Endothelial cell of umbilical vein (primary cell): ENCODE measurements around the gene METTL6. TPM values are rescaled to one million over a fixed set of nuclear protein-coding genes. Genes with fewer than 3 reads are reported as not detected.

Experiments
- BruUV-seq: library from RNA; stranded (reverse); fragments of 400-500 nt; replicated peaks from 2 replicates; lab custom pipeline; 2021; lab: Mats Ljungman, UMichigan
- CTCF ChIA-PET: fragments of 300-600, 350-600 bp; sonication (Branson Sonifier 250); formaldehyde crosslinking; loops from one replicate; lab custom pipeline; 2021; ENCODE audit warnings: antibody characterized with exemption, inconsistent platforms; lab: Charles Lee
- POLR2A ChIA-PET: fragments of 300-600, 350-600 bp; sonication (Branson Sonifier 250); formaldehyde crosslinking; loops from one replicate; lab custom pipeline; 2021; ENCODE audit warnings: antibody characterized with exemption, inconsistent platforms; lab: Charles Lee
- DNase-seq: peaks from one replicate; pipeline ENCODE4 v3.0.0-alpha.2; 2011; ENCODE audit warnings: low read depth, low spot score
- FAIRE-seq: peaks from 2 replicates; lab custom pipeline; 2011; peaks lifted over from hg19 to GRCh38; lab: Jason Lieb, UNC
- H2AFZ ChIP-seq: 2 replicates; pipeline ENCODE4 v1.6.0; 2012; ENCODE audit warnings: low read depth, low read length, control low read depth, inconsistent platforms
- H3K27ac ChIP-seq: 2 replicates; pipeline ENCODE4 v1.5.1; 2011; ENCODE audit warnings: low read depth, mild to moderate bottlenecking, control low read depth, low read length, moderate library complexity; ENCODE audit not compliant: insufficient read depth
- H3K27me3 ChIP-seq, 2 experiments: 2 replicates each; pipeline versions ENCODE4 v1.6.0 to v1.6.1; 2011; ENCODE audit warnings: low read length in 2 of 2, mixed read lengths in 1 of 2; ENCODE audit not compliant: control insufficient read depth in 2 of 2, insufficient read depth in 2 of 2
- H3K36me3 ChIP-seq, 2 experiments: 2 replicates in 1 of 2; 3 replicates in 1 of 2; pipeline ENCODE4 v1.5.1; 2011; ENCODE audit warnings: low read length in 2 of 2, mild to moderate bottlenecking in 1 of 2, moderate library complexity in 1 of 2; ENCODE audit not compliant: control insufficient read depth in 2 of 2, insufficient read depth in 2 of 2; ENCODE audit errors: extremely low read depth in 1 of 2
- H3K4me1 ChIP-seq: 3 replicates; pipeline ENCODE4 v1.5.1; 2011; ENCODE audit warnings: mild to moderate bottlenecking, low read length; ENCODE audit not compliant: control insufficient read depth, insufficient read depth; ENCODE audit errors: extremely low read depth
- H3K4me2 ChIP-seq: 2 replicates; pipeline ENCODE4 v1.6.1; 2011; ENCODE audit warnings: low read length, control low read depth, mixed read lengths; ENCODE audit not compliant: insufficient read depth
- H3K4me3 ChIP-seq, 3 experiments: fragments of 200-600 bp in 1 of 3; sonication (generic), shearing (Covaris generic) in 1 of 3; replicated peaks in 1 of 3; 2 replicates each; pipeline ENCODE4 v1.5.1; 2011 to 2016; ENCODE audit warnings: control low read depth in 3 of 3, low read length in 3 of 3, mild to moderate bottlenecking in 2 of 3, inconsistent platforms in 1 of 3, low read depth in 1 of 3, moderate library complexity in 1 of 3; ENCODE audit not compliant: insufficient read depth in 1 of 3
- H3K79me2 ChIP-seq: 2 replicates; pipeline ENCODE4 v1.6.0; 2012; ENCODE audit warnings: low read length, inconsistent platforms; ENCODE audit not compliant: control insufficient read depth, insufficient read depth
- H3K9ac ChIP-seq: replicated peaks from 2 replicates; pipeline ENCODE3; 2011; ENCODE audit warnings: low read length, control low read depth; ENCODE audit not compliant: insufficient read depth; ENCODE audit errors: extremely low read depth
- H3K9me1 ChIP-seq: replicated peaks from 3 replicates; pipeline ENCODE4 v1.6.0; 2011; ENCODE audit warnings: mild to moderate bottlenecking, low read length; ENCODE audit not compliant: control insufficient read depth, insufficient read depth; ENCODE audit errors: extremely low read depth
- H3K9me3 ChIP-seq: replicated peaks from 2 replicates; pipeline ENCODE4 v1.5.1; 2012; ENCODE audit warnings: low read length, inconsistent platforms; ENCODE audit not compliant: control insufficient read depth, insufficient read depth
- H4K20me1 ChIP-seq: replicated peaks from 2 replicates; pipeline ENCODE3; 2011; ENCODE audit warnings: mild to moderate bottlenecking, low read length; ENCODE audit not compliant: control insufficient read depth, insufficient read depth; ENCODE audit errors: extremely low read depth
- EZH2 ChIP-seq: IDR thresholded peaks from 2 replicates; pipeline ENCODE4 v1.6.1; 2012; ENCODE audit warnings: borderline replicate concordance, low read depth, mild to moderate bottlenecking, moderate library complexity, low read length, inconsistent platforms; ENCODE audit not compliant: severe bottlenecking
- FOS ChIP-seq: IDR thresholded peaks from 2 replicates; pipeline ENCODE4 v1.6.1; 2011; ENCODE audit warnings: mild to moderate bottlenecking, low read length, moderate library complexity, borderline replicate concordance; ENCODE audit not compliant: insufficient read depth
- GATA2 ChIP-seq: IDR thresholded peaks from 2 replicates; pipeline ENCODE4 v1.7.0; 2011; ENCODE audit warnings: low read depth, mild to moderate bottlenecking, moderate library complexity, mixed read lengths, low read length; ENCODE audit not compliant: insufficient read length, insufficient read depth
- JUN ChIP-seq: IDR thresholded peaks from 2 replicates; pipeline ENCODE4 v1.6.1; 2011; ENCODE audit warnings: borderline replicate concordance, low read depth; ENCODE audit not compliant: insufficient read length, insufficient read depth
- MAX ChIP-seq: IDR thresholded peaks from 2 replicates; pipeline ENCODE4 v1.6.1; 2011; ENCODE audit not compliant: insufficient read depth, insufficient read length
- MYC ChIP-seq: IDR thresholded peaks from one replicate; pipeline ENCODE4 v1.6.1; 2011; ENCODE audit warnings: mild to moderate bottlenecking, low read depth, low read length
- POLR2A ChIP-seq: IDR thresholded peaks from 2 replicates; pipeline ENCODE4 v1.6.1; 2012; ENCODE audit warnings: low read depth, mild to moderate bottlenecking, control low read depth, low read length
- POLR2AphosphoS5 ChIP-seq: IDR thresholded peaks from 2 replicates; pipeline ENCODE4 v1.6.1; 2012; ENCODE audit warnings: low read depth, mild to moderate bottlenecking, control low read depth, low read length, moderate library complexity; ENCODE audit not compliant: insufficient read depth
- dilution Hi-C: fragments of 300-500 bp; cut with MboI; formaldehyde crosslinking; loops from one replicate; pipeline ENCODE4 v1.15.0; 2019; ENCODE audit warnings: low sequenced_read_pairs; ENCODE audit not compliant: extremely low pct_ligation_motif_present
- intact Hi-C: fragments of 100-400 bp; cut with micrococcal nuclease; formaldehyde crosslinking; loops from one replicate; pipeline ENCODE4 v1.10.0; 2022
- polyA plus RNA-seq, 4 experiments: library from polyadenylated mRNA; depleted of rRNA in 3 of 4; stranded (reverse) in 3 of 4; unstranded in 1 of 4; fragments of >200 nt; gene quantifications; 2 replicates each; pipeline versions ENCODE4 v1.2.1 to v1.2.3, GENCODE V29; 2011 to 2012; ENCODE audit warnings: missing spikeins in 1 of 4
- total RNA-seq: library from RNA; stranded (reverse); gene quantifications from 2 replicates; pipeline ENCODE4 v1.2.3, GENCODE V29; 2021
- TF ChIP-seq, protein P1 (sequence below), 2 donors: IDR thresholded peaks; 1 replicate in 1 of 2; 2 replicates in 1 of 2; pipeline ENCODE4 v1.5.1; 2011; ENCODE audit warnings: low read length in 2 of 2, mild to moderate bottlenecking in 2 of 2, moderate library complexity in 2 of 2, control low read depth in 1 of 2, inconsistent platforms in 1 of 2, low read depth in 1 of 2; ENCODE audit not compliant: insufficient read depth in 1 of 2; ENCODE audit errors: extremely low read depth in 1 of 2

Gene METTL6
- total and polyA plus RNA-seq, 2 donors (not counting 3 experiments of a cell fraction or from before 2014, with no cell fraction given) = 12.7 to 19.5 TPM

DNA sequence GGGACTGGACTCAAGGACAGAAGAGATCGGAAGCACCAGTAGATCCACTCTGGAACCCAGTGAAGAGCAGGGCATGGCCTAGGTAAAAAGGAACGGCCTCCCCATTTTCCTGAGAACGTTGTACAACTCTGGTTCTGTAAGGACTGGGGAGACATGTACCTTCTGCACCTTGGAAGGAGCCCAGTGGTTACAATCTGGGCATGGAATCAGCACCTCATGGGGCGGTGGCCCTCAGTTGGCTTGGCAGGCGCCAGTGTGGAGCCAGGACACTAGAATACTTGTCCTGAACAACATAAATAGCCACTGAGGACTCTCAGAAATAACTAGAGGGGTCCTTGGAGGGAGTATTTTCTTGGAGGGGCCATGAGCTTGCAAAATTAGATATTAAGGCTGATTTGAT is 25.6 kb upstream of the METTL6 start:
- CTCF ChIA-PET = no interaction called here

More for the DNA sequence above, 25.6 kb upstream of the METTL6 start:
- H3K4me1 ChIP-seq = no peaks in the 10 kb centered on the region
- no peak for FAIRE-seq
- dilution Hi-C loops = no loop called here
- TF ChIP-seq EZH2 = no peak
- TF ChIP-seq POLR2AphosphoS5 = no peak
- no peak for TF ChIP-seq MYC
- no peak for TF ChIP-seq POLR2A
- no peak for TF ChIP-seq MAX
- TF ChIP-seq FOS = no peak
- TF ChIP-seq, protein P1, sequence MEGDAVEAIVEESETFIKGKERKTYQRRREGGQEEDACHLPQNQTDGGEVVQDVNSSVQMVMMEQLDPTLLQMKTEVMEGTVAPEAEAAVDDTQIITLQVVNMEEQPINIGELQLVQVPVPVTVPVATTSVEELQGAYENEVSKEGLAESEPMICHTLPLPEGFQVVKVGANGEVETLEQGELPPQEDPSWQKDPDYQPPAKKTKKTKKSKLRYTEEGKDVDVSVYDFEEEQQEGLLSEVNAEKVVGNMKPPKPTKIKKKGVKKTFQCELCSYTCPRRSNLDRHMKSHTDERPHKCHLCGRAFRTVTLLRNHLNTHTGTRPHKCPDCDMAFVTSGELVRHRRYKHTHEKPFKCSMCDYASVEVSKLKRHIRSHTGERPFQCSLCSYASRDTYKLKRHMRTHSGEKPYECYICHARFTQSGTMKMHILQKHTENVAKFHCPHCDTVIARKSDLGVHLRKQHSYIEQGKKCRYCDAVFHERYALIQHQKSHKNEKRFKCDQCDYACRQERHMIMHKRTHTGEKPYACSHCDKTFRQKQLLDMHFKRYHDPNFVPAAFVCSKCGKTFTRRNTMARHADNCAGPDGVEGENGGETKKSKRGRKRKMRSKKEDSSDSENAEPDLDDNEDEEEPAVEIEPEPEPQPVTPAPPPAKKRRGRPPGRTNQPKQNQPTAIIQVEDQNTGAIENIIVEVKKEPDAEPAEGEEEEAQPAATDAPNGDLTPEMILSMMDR (IDR thresholded peaks at IDR 0.05; ENCODE audit: extremely low read depth in 1 of 2, insufficient read depth in 1 of 2, low read depth in 1 of 2, low read length in 2 of 2) = no peak
- no peak for TF ChIP-seq JUN
- TF ChIP-seq GATA2 = no peak
- H3K4me2 ChIP-seq = no peak overlapping the region
- no peaks in the 10 kb centered on the region for H3K79me2 ChIP-seq
- H3K4me3 ChIP-seq = no peak overlapping the region
- no TSS peak for BruUV-seq
- POLR2A ChIA-PET = no interaction called here
- no peak overlapping the region for H3K9ac ChIP-seq
- no peaks in the 10 kb centered on the region for H3K27me3 ChIP-seq
- no peak for DNase-seq
- no peaks in the 10 kb centered on the region for H4K20me1 ChIP-seq
- no peaks in the 10 kb centered on the region for H3K9me3 ChIP-seq
- H3K9me1 ChIP-seq = no peaks in the 10 kb centered on the region
- H3K36me3 ChIP-seq = no peaks in the 10 kb centered on the region
- no peak overlapping the region for H2AFZ ChIP-seq
- intact Hi-C loops = no loop called here
- H3K27ac ChIP-seq = no peak overlapping the region
